Loucy (cell line): Measurements from ENCODE around the gene PTK6.

Source experiments
- EZH2phosphoT487 ChIP-seq: fragments of 200-600 bp; IDR thresholded peaks from 2 replicates; pipeline ENCODE4 v1.6.1; 2018; ENCODE audit warnings: antibody characterized with exemption, mild to moderate bottlenecking, moderate library complexity, borderline replicate concordance
- TF ChIP-seq, protein P1 (sequence below): fragments of 200-600 bp; sonication (generic); conservative IDR thresholded peaks from 2 replicates; pipeline ENCODE4 v1.5.1; 2014; ENCODE audit warnings: mild to moderate bottlenecking, antibody characterized with exemption, low read length

DNA sequence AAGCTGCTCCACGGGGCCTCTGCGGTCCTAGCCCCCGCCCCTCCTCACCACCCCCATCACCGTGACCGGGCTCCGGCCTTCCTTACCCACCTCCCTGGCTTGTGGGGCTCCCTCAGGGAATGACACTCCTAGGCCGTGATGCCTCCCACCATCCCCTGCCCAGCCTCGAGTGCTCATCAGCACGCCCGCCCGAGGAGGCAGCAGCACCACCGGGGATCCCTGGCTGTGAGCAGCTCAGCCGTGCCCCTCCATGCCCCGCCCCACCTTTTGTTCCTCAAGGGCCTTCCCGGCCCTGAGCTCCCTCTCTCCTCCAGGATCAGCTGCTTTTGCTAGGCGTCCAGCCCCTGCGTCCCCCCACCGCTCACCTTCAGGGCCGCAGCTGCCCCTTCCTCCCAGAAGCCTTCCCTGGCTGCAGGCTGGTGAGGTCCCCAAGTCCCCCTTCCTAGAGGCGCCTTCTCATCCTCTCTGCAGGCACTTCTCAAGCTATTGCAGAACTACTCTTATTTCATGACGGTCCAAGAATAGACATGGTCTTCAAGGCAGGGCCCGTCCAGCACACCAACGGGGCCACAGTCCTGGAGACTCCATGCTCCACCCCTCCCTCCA, 19.8 kb upstream of the PTK6 start:
- TF ChIP-seq, protein P1, sequence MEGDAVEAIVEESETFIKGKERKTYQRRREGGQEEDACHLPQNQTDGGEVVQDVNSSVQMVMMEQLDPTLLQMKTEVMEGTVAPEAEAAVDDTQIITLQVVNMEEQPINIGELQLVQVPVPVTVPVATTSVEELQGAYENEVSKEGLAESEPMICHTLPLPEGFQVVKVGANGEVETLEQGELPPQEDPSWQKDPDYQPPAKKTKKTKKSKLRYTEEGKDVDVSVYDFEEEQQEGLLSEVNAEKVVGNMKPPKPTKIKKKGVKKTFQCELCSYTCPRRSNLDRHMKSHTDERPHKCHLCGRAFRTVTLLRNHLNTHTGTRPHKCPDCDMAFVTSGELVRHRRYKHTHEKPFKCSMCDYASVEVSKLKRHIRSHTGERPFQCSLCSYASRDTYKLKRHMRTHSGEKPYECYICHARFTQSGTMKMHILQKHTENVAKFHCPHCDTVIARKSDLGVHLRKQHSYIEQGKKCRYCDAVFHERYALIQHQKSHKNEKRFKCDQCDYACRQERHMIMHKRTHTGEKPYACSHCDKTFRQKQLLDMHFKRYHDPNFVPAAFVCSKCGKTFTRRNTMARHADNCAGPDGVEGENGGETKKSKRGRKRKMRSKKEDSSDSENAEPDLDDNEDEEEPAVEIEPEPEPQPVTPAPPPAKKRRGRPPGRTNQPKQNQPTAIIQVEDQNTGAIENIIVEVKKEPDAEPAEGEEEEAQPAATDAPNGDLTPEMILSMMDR = no peak
- no peak for TF ChIP-seq EZH2phosphoT487
